GM10266 (cell line): ENCODE measurements around the gene MED29.

Experiments
- DNase-seq: peaks from one replicate; pipeline ENCODE4 v3.0.0; 2012; ENCODE audit errors: extremely low spot score
- TF ChIP-seq, protein P1 (sequence below): IDR thresholded peaks from 2 replicates; pipeline ENCODE4 v1.5.1; 2012; ENCODE audit warnings: mild to moderate bottlenecking, low read depth; ENCODE audit not compliant: control insufficient read depth, insufficient read depth; ENCODE audit errors: missing control alignments

Gene MED29

GRCh38 chr19:39422020-39422419, 30.8 kb downstream of the MED29 start:
- TF ChIP-seq, protein P1, sequence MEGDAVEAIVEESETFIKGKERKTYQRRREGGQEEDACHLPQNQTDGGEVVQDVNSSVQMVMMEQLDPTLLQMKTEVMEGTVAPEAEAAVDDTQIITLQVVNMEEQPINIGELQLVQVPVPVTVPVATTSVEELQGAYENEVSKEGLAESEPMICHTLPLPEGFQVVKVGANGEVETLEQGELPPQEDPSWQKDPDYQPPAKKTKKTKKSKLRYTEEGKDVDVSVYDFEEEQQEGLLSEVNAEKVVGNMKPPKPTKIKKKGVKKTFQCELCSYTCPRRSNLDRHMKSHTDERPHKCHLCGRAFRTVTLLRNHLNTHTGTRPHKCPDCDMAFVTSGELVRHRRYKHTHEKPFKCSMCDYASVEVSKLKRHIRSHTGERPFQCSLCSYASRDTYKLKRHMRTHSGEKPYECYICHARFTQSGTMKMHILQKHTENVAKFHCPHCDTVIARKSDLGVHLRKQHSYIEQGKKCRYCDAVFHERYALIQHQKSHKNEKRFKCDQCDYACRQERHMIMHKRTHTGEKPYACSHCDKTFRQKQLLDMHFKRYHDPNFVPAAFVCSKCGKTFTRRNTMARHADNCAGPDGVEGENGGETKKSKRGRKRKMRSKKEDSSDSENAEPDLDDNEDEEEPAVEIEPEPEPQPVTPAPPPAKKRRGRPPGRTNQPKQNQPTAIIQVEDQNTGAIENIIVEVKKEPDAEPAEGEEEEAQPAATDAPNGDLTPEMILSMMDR, result no peak
- DNase-seq, result no peak

GRCh38 chr19:39423258-39424086, 32.3 kb downstream of the MED29 start:
- no peak for DNase-seq
- TF ChIP-seq, protein P1, result no peak

GRCh38 chr19:39424934-39425333, 33.8 kb downstream of the MED29 start:
- TF ChIP-seq, protein P1, result no peak
- no peak for DNase-seq

DNA sequence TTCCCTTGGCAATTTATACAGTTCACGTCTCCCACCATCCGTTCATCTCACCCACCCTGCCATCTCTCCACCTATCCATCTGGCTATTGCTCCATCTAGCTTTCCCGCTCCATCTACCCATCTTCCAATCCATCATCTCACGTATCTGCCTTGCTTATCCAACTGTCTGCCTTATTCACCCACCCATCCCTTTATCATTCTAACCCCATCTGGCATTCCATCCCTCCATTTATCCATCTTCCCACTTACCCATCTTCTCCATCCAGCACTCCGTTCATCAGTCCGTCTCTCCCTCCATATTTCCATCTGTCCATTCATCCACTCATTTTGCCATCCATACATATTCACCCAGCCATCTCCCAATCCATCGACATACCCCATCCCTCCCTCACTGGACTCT, 34.6 kb downstream of the MED29 start:
- TF ChIP-seq, protein P1, result no peak

GRCh38 chr19:39426170-39426569, 35.0 kb downstream of the MED29 start:
- no peak for DNase-seq
- TF ChIP-seq, protein P1, result no peak

More for the DNA sequence above, 34.6 kb downstream of the MED29 start:
- DNase-seq, result no peak

GRCh38 chr19:39427707-39428106, 36.5 kb downstream of the MED29 start:
- TF ChIP-seq, protein P1, result no peak
- no peak for DNase-seq

- no peak for DNase-seq
- TF ChIP-seq, protein P1, result no peak
These were observed 37.3 kb downstream of the MED29 start for GRCh38 chr19:39428283-39429112.
